HS-5 (cell line): ENCODE results near the gene POLD2.

ENCODE experiments used
- DNase-seq: peaks from one replicate; pipeline ENCODE4 v3.0.0-alpha.2; 2012; ENCODE audit warnings: low read depth

POLD2 gene

DNA sequence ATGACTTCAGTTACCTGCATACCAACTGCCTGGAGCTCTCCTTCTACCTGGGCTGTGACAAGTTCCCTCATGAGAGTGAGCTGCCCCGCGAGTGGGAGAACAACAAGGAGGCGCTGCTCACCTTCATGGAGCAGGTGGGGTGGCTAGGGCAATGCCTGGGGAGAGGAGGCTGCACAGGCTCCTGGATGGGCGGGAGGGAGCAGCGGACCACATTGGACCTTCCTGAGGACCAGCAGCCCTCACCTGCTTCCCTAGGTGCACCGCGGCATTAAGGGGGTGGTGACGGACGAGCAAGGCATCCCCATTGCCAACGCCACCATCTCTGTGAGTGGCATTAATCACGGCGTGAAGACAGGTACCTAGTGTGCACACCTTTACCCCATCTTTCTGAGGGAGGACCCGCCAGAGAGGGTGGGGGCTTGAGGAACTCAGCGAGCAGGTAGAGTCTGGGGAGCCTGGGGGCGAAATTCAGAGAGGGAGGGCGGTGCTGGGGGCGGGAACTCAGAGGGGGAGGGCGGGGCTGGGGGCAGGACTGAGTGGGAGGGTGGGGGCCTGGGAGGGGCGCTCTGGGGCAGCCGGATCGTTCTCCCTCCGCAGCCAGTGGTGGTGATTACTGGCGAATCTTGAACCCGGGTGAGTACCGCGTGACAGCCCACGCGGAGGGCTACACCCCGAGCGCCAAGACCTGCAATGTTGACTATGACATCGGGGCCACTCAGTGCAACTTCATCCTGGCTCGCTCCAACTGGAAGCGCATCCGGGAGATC, 10.2 kb downstream of the POLD2 start:
- no peak for DNase-seq

DNA sequence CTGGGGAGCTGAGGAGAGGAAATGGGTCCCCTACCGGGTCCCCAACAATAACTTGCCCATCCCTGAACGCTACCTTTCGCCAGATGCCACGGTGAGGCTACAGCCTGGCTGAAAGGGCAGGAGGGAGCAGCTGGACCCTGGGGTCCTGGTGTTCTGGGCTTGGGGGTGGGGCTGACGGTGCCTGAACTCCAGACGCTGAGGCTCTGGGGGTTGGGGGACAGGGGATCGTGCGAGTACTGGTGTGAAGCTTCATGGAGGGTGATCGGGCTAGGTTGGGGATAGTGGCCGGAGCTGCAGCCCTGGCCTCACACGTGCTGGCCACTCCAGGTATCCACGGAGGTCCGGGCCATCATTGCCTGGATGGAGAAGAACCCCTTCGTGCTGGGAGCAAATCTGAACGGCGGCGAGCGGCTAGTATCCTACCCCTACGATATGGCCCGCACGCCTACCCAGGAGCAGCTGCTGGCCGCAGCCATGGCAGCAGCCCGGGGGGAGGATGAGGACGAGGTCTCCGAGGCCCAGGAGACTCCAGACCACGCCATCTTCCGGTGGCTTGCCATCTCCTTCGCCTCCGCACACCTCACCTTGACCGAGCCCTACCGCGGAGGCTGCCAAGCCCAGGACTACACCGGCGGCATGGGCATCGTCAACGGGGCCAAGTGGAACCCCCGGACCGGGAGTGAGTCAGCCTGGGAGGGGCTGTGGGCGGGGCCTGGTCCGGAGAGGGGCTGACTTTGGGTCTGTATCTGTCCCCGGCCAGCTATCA, 10.9 kb downstream of the POLD2 start:
- DNase-seq = no peak

DNA sequence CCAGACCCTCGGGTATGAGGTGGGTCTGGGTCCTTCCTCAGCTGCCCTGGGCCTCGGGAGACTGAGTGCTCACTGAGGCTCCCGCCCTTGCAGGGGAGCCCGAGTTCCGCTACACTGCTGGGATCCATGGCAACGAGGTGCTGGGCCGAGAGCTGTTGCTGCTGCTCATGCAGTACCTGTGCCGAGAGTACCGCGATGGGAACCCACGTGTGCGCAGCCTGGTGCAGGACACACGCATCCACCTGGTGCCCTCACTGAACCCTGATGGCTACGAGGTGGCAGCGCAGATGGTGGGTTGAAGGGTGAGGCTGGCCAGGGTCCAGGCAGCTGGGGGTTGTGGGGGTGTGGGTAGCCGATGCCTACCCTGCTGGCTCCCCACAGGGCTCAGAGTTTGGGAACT, 11.6 kb downstream of the POLD2 start:
- DNase-seq = no peak

DNA sequence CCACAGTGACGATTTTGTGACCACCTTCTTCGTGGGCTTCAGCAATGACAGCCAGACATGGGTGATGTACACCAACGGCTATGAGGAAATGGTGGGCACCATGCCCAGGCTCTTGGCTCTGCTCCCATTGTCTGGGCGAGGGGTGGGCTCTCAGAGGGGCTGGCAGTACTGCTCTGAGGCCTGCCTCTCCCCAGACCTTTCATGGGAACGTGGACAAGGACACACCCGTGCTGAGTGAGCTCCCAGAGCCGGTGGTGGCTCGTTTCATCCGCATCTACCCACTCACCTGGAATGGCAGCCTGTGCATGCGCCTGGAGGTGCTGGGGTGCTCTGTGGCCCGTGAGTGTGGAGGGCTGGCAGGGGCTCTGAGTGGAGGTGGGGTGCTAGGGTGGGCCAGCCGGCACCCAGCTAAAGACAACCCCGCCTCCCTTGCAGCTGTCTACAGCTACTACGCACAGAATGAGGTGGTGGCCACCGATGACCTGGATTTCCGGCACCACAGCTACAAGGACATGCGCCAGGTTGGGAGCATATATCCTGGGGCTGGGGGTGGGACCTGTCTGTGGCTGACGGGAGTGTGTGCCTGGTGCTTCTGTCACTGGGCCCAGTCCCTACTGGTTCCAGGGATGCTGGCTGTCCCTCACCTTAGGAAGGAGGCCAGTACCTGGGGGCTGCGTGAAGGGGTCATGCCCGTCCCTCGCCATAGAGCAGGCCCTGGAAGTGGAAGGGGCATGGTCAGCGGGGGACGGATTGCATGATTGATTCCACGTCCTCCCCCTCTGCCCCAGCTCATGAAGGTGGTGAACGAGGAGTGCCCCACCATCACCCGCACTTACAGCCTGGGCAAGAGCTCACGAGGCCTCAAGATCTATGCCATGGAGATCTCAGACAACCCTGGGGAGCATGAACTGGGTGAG, 12.4 kb downstream of the POLD2 start:
- no peak for DNase-seq

DNA sequence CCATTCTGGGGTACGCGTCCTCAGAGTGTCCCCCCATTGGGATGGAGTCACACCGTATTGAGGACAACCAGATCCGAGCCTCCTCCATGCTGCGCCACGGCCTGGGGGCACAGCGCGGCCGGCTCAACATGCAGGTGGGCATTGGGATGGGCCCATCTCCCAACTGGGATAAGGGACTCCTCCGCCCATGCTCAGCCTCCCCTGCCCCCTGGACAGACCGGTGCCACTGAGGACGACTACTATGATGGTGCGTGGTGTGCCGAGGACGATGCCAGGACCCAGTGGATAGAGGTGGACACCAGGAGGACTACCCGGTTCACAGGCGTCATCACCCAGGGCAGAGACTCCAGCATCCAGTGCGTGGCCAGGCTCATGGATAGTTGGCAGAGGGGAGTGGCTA, 13.4 kb downstream of the POLD2 start:
- no peak for DNase-seq

DNA sequence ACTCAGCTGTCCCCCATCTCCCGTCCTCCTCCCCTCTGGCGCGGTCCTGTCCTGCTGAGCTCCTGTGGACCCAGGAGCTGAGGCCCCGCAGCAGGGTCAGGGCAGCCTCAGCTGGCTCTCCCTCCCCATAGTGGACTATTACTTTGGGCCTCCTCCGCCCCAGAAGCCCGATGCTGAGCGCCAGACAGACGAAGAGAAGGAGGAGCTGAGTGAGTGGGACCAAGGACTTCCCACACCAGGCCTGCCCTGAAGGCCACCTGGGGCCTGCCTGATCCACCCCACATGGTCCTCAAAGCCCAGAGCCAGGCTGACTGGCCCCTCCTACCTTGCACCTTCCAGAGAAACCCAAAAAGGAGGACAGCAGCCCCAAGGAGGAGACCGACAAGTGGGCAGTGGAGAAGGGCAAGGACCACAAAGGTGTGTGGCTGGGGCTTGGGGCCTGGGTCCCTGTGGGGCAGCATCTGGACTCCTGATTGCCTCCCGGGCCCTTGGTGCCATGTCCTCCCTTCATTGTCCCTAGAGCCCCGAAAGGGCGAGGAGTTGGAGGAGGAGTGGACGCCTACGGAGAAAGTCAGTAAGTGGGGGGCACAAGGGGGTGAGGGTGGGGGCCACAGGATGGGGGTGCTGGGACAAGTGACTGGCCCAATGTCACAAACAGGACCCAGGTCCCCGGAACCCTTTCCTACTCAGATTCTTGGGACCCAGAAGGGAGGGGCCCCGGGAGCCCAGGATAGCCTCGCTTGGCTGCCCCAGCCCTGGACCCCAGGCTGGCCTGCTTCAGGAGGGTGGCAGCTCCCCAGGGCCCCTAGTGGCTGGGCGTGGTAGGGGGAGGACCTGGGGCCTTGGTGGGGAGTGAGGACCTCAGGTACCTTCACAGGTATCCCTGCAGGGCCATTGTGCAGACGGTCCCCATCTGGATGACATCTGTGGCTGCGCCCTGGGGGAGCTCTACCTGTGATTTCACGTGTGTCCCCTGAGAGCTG, 14.3 kb downstream of the POLD2 start:
- no peak for DNase-seq

DNA sequence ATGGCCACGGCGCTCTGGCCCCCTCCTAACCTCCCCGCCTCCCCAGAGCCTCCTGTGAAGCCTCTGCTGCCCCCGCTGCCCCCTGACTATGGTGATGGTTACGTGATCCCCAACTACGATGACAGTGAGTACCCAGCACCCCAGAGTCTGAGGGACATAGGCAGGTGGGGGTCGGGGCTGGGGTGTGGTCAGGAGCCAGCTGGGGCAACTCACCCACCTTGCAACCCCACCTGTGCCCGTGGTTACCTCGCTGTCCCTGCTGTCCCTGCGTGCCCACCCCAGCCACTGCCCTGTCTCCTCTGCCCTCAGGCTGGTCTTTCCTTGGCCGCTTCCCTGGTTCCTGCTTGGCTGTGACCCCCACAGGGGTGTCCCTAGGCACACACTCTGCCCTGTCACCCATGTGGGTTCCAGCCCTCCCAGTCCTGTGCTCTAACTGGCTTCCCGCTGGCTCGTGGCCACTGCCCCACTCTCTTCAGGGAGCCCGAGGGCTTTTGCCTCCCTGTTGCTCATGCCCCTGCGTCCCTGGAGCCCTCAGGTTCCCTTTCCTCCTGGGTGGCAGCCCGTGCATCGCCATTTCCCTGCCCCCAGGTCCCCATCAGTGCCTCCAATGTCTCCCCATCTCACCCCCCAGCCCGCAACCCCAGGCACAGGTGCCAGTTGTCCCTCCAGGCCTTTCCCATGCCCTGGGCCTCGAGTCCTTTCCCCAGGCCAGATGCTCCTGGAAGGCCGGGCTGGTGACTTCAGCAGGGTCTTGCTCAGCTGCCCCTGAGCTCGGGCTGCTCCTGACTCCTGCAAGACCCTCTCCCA, 15.2 kb downstream of the POLD2 start:
- DNase-seq = no peak

DNA sequence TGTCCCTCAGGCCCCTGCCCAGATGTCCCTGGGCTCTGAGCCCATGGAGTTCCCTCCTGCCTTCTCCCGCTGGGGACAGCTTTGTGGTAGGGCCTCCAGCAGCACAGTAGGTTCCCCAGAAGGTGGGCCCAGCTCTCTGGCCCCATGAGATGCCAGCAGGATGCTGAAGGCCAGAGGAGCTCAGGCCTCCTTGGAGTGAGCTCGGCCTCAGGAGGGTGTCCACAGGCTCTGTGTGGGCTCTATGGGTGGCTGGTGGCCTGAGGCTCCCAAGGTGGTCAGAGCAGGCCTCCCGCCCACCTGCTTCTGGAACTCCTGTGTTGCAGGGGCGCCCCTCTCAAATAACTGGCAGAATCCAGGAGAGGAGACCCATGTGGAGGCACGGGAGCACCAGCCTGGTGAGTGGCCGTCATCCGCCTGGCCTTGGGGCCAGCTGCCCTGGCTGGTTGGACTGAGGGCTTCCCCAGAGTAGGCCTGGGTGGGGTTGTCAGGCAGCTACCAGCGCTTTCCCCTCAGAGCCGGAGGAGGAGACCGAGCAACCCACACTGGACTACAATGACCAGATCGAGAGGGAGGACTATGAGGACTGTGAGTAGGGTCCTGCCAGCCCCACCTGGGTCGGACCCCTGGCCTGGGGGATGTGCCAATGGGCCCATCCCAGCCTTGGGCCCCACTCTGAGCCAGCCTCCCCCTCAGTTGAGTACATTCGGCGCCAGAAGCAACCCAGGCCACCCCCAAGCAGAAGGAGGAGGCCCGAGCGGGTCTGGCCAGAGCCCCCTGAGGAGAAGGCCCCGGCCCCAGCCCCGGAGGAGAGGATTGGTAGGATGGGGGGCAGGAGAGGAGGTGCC, 16.0 kb downstream of the POLD2 start:
- no peak for DNase-seq

DNA sequence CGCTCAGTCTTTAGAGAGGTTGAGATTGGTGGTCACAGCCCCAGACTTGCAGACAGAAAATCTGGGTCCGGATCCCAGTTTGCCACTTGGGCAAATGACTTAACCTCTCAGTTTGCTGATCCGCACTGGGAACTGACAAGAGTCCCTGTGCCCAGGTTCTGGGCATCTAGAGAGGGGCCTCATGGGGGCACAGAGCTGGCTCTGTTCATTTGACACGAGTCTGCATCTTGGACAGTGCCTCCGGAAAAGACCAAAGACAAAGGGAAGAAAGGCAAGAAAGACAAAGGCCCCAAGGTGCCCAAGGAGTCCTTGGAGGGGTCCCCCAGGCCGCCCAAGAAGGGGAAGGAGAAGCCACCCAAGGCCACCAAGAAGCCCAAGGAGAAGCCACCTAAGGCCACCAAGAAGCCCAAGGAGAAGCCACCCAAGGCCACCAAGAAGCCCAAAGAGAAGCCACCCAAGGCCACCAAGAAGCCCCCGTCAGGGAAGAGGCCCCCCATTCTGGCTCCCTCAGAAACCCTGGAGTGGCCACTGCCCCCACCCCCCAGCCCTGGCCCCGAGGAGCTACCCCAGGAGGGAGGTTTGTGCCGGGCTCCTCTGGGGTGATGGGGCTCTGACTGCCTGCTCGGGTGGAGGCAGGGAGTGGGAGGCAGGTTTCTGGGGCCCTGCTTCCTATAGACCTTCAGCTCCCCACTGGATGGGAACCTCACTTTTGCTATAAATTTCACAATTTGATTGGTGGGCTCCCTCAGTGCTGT, 16.9 kb downstream of the POLD2 start:
- no peak for DNase-seq

DNA sequence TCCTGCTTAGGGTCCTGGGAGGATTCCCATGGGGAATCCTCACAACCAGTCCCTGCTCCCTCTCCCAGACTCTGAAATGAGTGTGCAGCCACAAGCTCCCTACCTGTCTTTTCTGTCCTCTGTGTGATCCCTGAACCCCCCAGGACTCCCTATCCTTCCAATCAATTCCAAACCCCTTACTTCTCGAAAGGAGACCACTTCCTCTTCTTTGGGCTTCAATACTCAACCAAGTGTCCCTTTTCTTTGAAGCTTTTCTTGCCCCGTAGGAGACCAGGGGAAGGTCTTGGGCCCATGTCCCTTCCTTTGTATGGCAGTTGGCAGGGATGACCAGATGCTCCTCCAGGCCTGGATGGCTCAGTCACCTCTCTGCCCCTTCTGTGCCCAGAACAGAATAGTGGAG, 17.5 kb downstream of the POLD2 start:
- no peak for DNase-seq

DNA sequence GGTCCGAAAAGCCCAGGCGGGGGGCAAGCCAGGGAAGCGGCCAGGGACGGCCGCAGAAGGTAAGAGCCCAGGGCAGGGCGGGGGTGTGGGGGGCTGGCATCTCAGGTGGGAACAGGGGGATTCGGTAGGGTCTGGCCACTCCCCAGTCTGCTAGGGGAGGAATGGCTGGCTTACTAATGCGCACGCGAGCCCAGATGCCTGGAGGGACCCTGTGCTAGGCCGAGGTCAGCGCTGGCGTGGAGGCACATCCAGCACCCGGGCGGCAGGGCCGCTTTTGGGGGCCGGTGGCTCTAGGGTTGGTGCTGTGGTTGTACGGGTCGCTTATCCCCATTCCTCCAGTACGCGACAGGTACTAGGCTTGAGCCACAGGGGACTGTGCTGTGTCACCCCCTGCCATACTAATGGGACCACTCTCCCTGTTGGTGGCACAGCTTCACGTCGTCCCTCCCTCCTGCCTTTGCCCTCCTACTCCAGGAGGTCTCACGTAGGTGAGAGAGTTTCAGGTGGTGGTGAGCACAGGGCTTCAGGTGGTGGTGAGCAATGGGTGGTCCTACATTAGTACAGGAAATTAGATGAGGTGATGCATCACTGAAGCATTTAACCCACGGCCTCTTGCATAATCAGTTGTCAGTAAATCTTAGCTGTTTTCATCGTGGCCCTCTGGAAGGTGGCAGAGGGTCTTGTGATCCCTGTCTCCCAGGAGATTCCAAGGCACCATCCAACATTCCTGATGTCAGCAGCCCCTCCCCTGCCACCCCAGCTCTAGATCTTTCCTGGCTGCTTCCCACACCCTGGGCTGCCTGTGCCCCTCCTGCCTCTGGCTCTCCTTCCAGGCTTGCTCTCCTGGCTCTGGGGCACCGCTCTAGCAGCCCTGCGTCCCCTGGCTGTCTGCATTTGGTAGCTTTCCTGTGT, 18.2 kb downstream of the POLD2 start:
- peak; percentile 71 for DNase-seq

DNA sequence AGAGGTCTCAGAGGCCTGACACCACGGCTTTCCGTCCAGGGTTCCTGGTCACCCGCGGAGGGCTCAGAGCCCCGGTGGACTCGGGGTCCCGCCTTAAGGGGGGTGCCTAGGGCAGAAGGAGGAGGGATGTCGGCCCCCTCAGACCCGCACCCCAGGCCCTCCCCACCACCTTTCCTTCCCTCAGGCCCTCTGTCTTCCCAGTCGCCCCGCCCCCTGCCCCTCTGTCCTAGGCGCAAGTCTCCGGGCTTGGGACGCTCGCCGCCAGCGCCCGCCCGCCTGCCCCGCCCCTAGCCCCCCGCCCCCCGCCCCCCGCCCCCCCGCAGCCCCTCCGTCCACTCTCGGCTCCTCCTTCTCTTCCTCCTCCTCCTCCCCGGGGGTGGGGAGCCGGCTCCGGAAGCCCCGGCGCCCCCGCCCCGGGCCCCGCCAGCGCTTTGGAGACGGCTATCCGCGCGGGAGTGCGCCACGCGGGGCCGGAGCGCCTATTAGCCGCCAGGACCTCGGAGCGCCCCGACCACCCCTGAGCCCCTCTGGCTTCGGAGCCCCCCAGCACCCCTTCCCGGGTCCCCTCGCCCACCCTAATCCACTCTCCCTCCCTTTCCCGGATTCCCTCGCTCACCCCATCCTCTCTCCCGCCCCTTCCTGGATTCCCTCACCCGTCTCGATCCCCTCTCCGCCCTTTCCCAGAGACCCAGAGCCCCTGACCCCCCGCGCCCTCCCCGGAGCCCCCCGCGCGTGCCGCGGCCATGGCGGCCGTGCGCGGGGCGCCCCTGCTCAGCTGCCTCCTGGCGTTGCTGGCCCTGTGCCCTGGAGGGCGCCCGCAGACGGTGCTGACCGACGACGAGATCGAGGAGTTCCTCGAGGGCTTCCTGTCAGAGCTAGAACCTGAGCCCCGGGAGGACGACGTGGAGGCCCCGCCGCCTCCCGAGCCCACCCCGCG, 19.2 kb downstream of the POLD2 start, which contains the start of gene AEBP1:
Gene AEBP1, plus strand, starts transcription at position 423 of the 937 bp plus-strand sequence. Its CDS starts 321 bp downstream, at position 744.
- no peak for DNase-seq

DNA sequence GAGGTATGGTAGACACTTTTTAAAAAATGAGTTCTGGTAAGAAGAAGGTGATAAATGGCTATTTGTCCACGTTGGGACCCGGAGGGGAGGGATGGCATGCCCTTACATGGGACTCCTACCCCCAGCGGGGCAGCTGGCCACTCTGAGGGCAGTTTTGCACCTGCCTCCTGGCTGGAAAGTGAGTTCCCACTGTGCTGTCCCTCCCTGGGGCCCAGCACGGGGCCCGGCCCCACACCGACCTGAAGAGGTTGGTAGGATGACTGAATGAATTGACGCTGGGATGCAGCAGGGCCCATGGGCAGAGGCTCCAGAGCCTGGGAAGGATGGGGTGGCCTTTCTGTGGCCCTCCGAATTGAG, 19.8 kb downstream of the POLD2 start:
- DNase-seq = no peak

DNA sequence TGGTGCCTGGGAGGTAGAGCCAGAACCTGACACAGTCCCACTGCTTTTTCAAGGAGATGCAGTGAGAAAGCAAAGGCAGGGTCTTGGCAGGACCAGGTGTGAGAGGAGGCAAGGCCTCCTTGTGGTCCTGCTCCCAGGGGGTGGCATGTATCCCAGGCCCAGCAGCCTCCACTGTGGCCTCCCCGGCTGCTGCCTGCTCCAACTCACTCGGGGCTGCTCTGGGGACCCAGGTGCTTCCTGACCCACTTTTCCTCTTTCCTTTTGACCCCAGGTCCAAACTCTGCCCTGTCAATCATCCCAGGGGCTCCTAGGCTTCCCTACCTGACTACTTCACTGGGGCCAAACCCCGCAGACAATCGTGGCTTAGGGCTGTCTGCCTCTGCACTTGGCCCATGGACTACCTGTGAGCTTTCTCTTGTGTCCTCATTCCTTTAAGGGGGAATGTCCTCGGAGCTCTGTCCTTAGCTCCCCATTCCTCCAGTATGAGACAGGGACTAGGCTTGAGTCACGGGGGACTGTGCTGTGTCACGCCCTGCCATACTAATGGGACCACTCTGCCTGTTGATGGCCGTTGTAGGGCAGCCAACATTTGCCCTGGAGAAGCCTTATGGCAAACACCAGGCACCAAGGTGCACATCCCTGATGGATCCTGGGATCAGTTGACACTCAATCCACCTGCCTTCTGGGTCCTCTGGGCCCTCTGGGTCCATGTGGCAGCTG, 20.3 kb downstream of the POLD2 start:
- DNase-seq = no peak

DNA sequence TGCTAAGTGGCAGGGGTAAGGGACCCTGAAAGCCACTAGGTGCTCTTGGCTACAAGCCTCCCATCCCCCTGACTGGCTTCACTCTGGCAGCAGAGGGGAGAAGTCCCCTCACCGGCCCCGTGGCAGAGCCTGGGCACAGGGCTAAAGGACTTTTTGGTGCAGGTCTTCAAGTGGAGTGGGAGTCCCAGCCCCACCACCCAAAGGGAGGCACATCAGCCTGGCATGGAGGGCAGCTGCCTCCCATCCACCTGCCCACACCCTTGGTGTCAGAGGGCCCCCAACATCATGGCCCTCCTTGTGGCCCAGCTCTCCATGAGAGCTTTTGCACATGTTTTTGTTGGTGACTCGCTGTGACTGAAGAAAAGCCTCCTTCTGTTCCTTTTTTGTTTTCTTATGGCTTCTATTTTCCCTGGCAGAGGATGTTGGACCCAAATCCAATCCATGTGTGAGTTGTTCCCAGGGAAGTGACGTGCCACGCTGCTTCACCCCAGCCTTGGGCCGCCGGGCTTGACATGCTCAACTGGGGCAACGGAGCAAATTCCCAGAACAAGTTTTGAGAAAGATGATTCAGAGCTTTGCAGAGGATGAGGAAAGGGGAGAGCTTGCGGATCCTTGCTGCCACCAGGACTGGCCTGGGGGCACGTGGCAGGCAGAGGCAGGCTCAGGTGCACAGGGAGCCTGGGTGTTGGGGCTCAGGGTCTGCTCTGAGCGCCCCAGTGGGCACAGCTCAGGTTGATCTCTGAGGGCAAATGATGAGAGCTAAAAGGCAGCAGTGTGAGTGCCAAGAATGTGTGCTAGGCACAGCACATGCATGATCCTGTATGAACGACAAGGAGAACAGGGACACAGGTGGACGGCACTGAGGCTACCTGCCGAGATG, 21.1 kb downstream of the POLD2 start:
- DNase-seq = peak; percentile 62
